Mesothelial cell of epicardium (in vitro differentiated cells): ENCODE results near the gene FBXO28. TPM values are rescaled to one million over a fixed set of nuclear protein-coding genes. Genes with fewer than 3 reads are reported as not detected.

Experiments
- DNase-seq, 2 experiments: peaks; one replicate each; pipeline ENCODE4 v3.0.0; 2021; ENCODE audit warnings: low spot score in 2 of 2; ENCODE audit not compliant: unreplicated experiment in 2 of 2
- H3K27ac Mint-ChIP-seq: 2 replicates; pipeline ENCODE4 v1.8.0; 2021; ENCODE audit warnings: mixed read lengths
- H3K27me3 Mint-ChIP-seq: 2 replicates; pipeline ENCODE4 v1.8.0; 2021; ENCODE audit warnings: low read depth, mixed read lengths
- H3K36me3 Mint-ChIP-seq: 2 replicates; pipeline ENCODE4 v1.8.0; 2021; ENCODE audit warnings: mixed read lengths
- H3K4me1 Mint-ChIP-seq: 2 replicates; pipeline ENCODE4 v1.8.0; 2021; ENCODE audit warnings: mixed read lengths
- H3K4me3 Mint-ChIP-seq: 2 replicates; pipeline ENCODE4 v1.8.0; 2021; ENCODE audit warnings: mild to moderate bottlenecking, moderate library complexity, mixed read lengths
- H3K9me3 Mint-ChIP-seq: 2 replicates; pipeline ENCODE4 v1.8.0; 2021; ENCODE audit warnings: mixed read lengths
- CTCF ChIP-seq: fragments of 200-600 bp; sonication (generic); IDR thresholded peaks from one replicate; pipeline ENCODE4 v1.5.0; 2021; ENCODE audit warnings: antibody characterized with exemption; ENCODE audit not compliant: unreplicated experiment
- total RNA-seq: library from RNA; stranded (reverse); gene quantifications from 3 replicates; pipeline ENCODE4 v1.2.1, GENCODE V29; 2021

The FBXO28 gene
- total RNA-seq, 1 donor from 2014 or later = 26.7 TPM

GRCh38 chr1:224081604-224082003 lies 32.3 kb upstream of the FBXO28 start:
- no peak for DNase-seq
- Mint-ChIP-seq H3K4me1 (peaks cover 11% of the 10 kb centered on the region), H3K27ac (no peak overlapping the region), H3K9me3 (peaks cover 3% of the 10 kb centered on the region), H3K4me3 (no peak overlapping the region), H3K36me3 (no peaks in the 10 kb centered on the region), H3K27me3 (peaks cover 6% of the 10 kb centered on the region)
- TF ChIP-seq CTCF = no peak

- Mint-ChIP-seq H3K4me1 (peaks cover 11% of the 10 kb centered on the region), H3K27ac (no peak overlapping the region), H3K4me3 (no peak overlapping the region), H3K36me3 (no peaks in the 10 kb centered on the region), H3K27me3 (peaks cover 5% of the 10 kb centered on the region), H3K9me3 (peaks cover 3% of the 10 kb centered on the region)
- DNase-seq = no peak
- TF ChIP-seq CTCF = no peak
Observed at GRCh38 chr1:224082146-224082545, 31.8 kb upstream of the FBXO28 start.

GRCh38 chr1:224084867-224085266 lies 29.0 kb upstream of the FBXO28 start:
- H3K4me1 Mint-ChIP-seq = peaks cover 11% of the 10 kb centered on the region
- TF ChIP-seq CTCF = no peak
- no peak overlapping the region for H3K4me3 Mint-ChIP-seq
- H3K36me3 Mint-ChIP-seq = no peaks in the 10 kb centered on the region
- peaks cover 3% of the 10 kb centered on the region for H3K9me3 Mint-ChIP-seq
- no peak for DNase-seq
- peaks cover 6% of the 10 kb centered on the region for H3K27me3 Mint-ChIP-seq
- no peak overlapping the region for H3K27ac Mint-ChIP-seq

- Mint-ChIP-seq H3K27me3 (peaks cover 10% of the 10 kb centered on the region), H3K4me3 (no peak overlapping the region), H3K9me3 (peaks cover 3% of the 10 kb centered on the region), H3K27ac (no peak overlapping the region), H3K4me1 (peaks cover 4% of the 10 kb centered on the region), H3K36me3 (no peaks in the 10 kb centered on the region)
- DNase-seq = no peak
- TF ChIP-seq CTCF = no peak
Observed at GRCh38 chr1:224085421-224086108, 28.3 kb upstream of the FBXO28 start.

- Mint-ChIP-seq H3K4me1 (peaks cover 1% of the 10 kb centered on the region), H3K27ac (no peak overlapping the region), H3K4me3 (no peak overlapping the region), H3K36me3 (no peaks in the 10 kb centered on the region), H3K9me3 (peaks cover 1% of the 10 kb centered on the region), H3K27me3 (peaks cover 10% of the 10 kb centered on the region)
- no peak for TF ChIP-seq CTCF
- no peak for DNase-seq
Observed at GRCh38 chr1:224087286-224087794, 26.6 kb upstream of the FBXO28 start.

GRCh38 chr1:224089583-224089982 lies 24.3 kb upstream of the FBXO28 start:
- Mint-ChIP-seq H3K9me3 (no peaks in the 10 kb centered on the region), H3K27me3 (peaks cover 10% of the 10 kb centered on the region), H3K4me1 (no peaks in the 10 kb centered on the region), H3K27ac (no peak overlapping the region), H3K36me3 (no peaks in the 10 kb centered on the region), H3K4me3 (no peak overlapping the region)
- DNase-seq = no peak
- no peak for TF ChIP-seq CTCF
